AG04450 (cell line): Measurements from ENCODE around the gene TM9SF1. TPM values are rescaled to one million over a fixed set of nuclear protein-coding genes. Genes with fewer than 3 reads are reported as not detected.

Source experiments
- CTCF ChIA-PET: fragments of 300-600, 350-600 bp; formaldehyde crosslinking; extraction: SDS; loops from one replicate; lab custom pipeline; 2022; ENCODE audit warnings: antibody characterized with exemption, inconsistent platforms; lab: Charles Lee
- POLR2A ChIA-PET: fragments of 350-600 bp; formaldehyde crosslinking; extraction: SDS; loops from one replicate; lab custom pipeline; 2021; ENCODE audit warnings: antibody characterized with exemption, inconsistent platforms; lab: Yijun Ruan, JAX
- DNase-seq: peaks from one replicate; pipeline ENCODE4 v3.0.0-alpha.2; 2011; ENCODE audit warnings: low read depth, low spot score
- H3K27ac ChIP-seq: one replicate; pipeline ENCODE4 v1.5.1; 2012; ENCODE audit warnings: low read depth, low read length, control low read depth
- H3K27me3 ChIP-seq: one replicate; pipeline ENCODE4 v1.6.0; 2012; ENCODE audit warnings: low read length; ENCODE audit not compliant: control insufficient read depth, insufficient read depth
- H3K4me3 ChIP-seq: 2 replicates; pipeline ENCODE4 v1.5.1; 2011; ENCODE audit warnings: mild to moderate bottlenecking, low read depth, low read length, control low read depth
- H3K9me3 ChIP-seq: 2 replicates; pipeline ENCODE4 v1.5.1; 2012; ENCODE audit warnings: low read length; ENCODE audit not compliant: control insufficient read depth, insufficient read depth
- CTCF ChIP-seq: IDR thresholded peaks from 2 replicates; pipeline ENCODE4 v1.5.1; 2011; ENCODE audit warnings: low read depth, low read length, control low read depth, inconsistent platforms
- polyA plus RNA-seq: library from polyadenylated mRNA; depleted of rRNA; stranded (reverse); fragments of >200 nt; gene quantifications from 2 replicates; pipeline ENCODE4 v1.2.3, GENCODE V29; 2011

The TM9SF1 gene
- polyA plus RNA-seq, 1 experiment = 44.9 TPM

- POLR2A ChIA-PET = no interaction called here
- CTCF ChIA-PET = interaction anchor here (0.6 kb wide), 1 partner anchor 91 kb away, joined by 3 read pairs; no protein-coding TSS in a partner anchor
These were observed 37.9 kb downstream of the TM9SF1 start for GRCh38 chr14:24157331-24157730.

GRCh38 chr14:24156840-24157239, 38.4 kb downstream of the TM9SF1 start:
- no peak overlapping the region for H3K4me3 ChIP-seq
- no peak for DNase-seq
- no peaks in the 10 kb centered on the region for H3K27me3 ChIP-seq
- ChIA-PET POLR2A (no interaction called here), CTCF (interaction anchor here (0.6 kb wide), 1 partner anchor 91 kb away, joined by 3 read pairs; no protein-coding TSS in a partner anchor)
- no peak overlapping the region for H3K27ac ChIP-seq
- no peak for TF ChIP-seq CTCF
- H3K9me3 ChIP-seq = no peaks in the 10 kb centered on the region

More at GRCh38 chr14:24157331-24157730, 37.9 kb downstream of the TM9SF1 start:
- DNase-seq = no peak
- TF ChIP-seq CTCF = no peak
- no peak overlapping the region for H3K4me3 ChIP-seq
- H3K9me3 ChIP-seq = no peaks in the 10 kb centered on the region
- no peaks in the 10 kb centered on the region for H3K27me3 ChIP-seq
- H3K27ac ChIP-seq = no peak overlapping the region

GRCh38 chr14:24155100-24155499, 40.1 kb downstream of the TM9SF1 start:
- Histone ChIP-seq H3K27me3 (no peaks in the 10 kb centered on the region), H3K4me3 (no peak overlapping the region), H3K27ac (no peak overlapping the region), H3K9me3 (no peaks in the 10 kb centered on the region)
- ChIA-PET CTCF (no interaction called here), POLR2A (no interaction called here)
- DNase-seq = no peak
- no peak for TF ChIP-seq CTCF

- no peak overlapping the region for H3K4me3 ChIP-seq
- DNase-seq = no peak
- no peaks in the 10 kb centered on the region for H3K27me3 ChIP-seq
- no peak for TF ChIP-seq CTCF
- ChIA-PET POLR2A (interaction anchor here (0.5 kb wide), 1 partner anchor 788 kb away, joined by 6 read pairs; no protein-coding TSS in a partner anchor), CTCF (interaction anchor here (1.0 to 3.3 kb wide), 2 partner anchors 10 to 280 kb away, joined by 3 to 27 read pairs; partner anchors contain the start of gene IRF9)
- H3K27ac ChIP-seq = no peak overlapping the region
- H3K9me3 ChIP-seq = peaks cover 3% of the 10 kb centered on the region; the same call in 1 of the 2 replicates
These were observed 43.7 kb downstream of the TM9SF1 start for GRCh38 chr14:24151404-24152080.

- CTCF ChIA-PET = interaction anchor here (1.0 to 3.3 kb wide), 2 partner anchors 10 to 281 kb away, joined by 3 to 27 read pairs; partner anchors contain the start of gene IRF9
- DNase-seq = no peak
- H3K27ac ChIP-seq = no peak overlapping the region
- H3K27me3 ChIP-seq = no peaks in the 10 kb centered on the region
- POLR2A ChIA-PET = interaction anchor here (0.5 kb wide), 1 partner anchor 787 kb away, joined by 6 read pairs; no protein-coding TSS in a partner anchor
- H3K9me3 ChIP-seq = peaks cover 3% of the 10 kb centered on the region; the same call in 1 of the 2 replicates
- H3K4me3 ChIP-seq = no peak overlapping the region
- no peak for TF ChIP-seq CTCF
These were observed 44.2 kb downstream of the TM9SF1 start for GRCh38 chr14:24150993-24151392.
